ENCODE data around the gene POLDIP2.

The POLDIP2 gene, protein sequence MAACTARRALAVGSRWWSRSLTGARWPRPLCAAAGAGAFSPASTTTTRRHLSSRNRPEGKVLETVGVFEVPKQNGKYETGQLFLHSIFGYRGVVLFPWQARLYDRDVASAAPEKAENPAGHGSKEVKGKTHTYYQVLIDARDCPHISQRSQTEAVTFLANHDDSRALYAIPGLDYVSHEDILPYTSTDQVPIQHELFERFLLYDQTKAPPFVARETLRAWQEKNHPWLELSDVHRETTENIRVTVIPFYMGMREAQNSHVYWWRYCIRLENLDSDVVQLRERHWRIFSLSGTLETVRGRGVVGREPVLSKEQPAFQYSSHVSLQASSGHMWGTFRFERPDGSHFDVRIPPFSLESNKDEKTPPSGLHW

DNA sequence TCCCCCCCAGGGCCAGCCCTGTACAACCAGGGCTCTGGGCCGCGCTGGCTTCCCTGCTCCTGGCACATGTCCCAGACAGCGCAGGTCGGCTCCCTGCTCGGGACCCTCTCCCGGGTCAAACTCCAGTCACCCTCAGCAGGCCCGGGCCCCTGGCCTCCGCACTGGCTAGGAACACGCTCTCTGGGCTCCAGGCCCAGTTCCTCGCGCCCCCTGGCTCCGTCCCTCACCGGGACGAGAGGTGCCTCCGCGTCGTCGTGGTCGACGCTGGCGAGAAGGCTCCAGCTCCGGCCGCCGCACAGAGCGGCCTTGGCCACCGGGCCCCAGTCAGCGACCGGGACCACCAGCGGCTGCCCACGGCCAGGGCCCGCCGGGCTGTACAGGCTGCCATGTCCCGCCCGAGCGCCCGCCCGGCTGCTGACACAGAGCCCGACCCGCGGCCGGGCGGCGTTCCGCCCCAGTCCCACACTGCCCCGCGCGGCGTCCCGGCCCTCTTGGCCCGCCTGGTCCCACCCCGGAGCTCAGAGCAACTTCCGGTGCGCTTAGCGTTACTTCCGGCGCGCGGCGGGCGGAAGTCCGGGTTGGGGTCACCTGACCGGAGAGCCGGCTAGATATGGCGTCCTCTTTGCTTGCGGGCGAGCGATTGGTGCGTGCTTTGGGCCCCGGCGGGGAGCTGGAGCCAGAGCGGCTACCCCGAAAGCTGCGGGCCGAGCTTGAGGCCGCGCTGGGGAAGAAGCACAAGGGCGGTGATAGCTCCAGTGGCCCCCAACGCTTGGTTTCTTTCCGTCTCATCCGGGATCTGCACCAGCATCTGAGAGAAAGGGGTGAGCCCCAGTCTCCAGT, at the start of gene POLDIP2:
TSS of gene POLDIP2 (minus strand) at position 467 of the 840 bp plus-strand sequence. CDS start at position 388, 79 bp downstream.
- DNase-seq, result peak; percentile 80

DNA sequence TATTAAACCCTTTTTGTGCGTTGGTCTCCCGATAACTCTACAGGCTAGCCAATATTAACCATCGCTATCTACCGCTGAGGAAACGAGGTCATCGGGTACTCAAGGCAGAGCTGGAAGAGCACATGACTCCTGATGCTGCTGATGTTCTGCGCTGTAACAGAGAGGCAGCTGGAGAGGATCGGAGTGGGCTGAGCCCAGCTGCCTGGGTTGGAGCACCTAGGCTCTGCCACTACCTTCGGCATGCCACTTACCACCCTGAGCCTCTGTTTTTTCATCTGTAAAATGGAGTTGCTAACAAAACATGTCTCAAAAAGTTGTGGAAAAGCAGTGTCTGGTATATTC, 49.1 kb upstream of the POLDIP2 start:
- no peak for DNase-seq

DNA sequence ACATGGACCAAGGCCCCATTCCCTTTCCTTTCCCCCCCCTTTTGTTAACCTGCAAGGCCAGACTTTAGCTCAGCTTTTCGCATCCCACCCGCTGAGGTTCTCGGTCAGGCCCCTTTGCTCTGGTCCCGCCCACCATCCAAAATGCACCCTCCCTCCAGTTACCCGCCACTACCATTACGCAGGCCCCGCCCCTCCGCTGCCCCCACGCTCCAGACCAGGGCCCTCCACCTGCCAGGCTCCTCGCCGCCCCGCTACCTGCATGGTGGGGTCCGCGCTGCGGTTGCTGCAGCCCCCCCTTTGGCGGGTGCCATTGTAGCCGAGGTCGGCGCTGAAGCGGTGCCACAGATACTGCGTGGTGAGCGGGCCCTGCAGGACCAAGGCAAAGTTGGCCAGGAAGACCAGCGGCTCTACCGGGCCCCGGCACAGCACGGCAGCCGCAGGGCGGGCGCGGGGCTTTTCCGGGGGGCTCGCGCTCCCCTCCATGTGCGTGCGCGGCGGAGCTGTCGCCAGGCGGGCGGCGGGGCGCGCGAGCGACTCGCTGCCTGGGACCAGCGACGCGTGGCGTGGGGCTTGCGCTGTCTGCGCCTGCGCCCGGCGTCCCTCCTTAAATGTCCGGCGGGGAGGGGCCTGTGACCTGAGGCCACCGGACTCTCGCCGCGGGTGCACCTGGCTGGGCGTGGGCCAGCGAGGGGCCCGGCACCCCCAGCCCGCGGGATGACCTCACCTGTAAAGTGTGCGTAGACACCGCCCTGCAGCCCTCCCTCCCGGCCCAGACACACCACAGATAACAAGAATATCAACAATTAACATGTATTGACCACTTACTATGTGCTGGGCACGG, 48.5 kb upstream of the POLDIP2 start, which contains the start of gene SLC46A1:
TSS of gene SLC46A1 (minus strand) at position 581 of the 841 bp plus-strand sequence. CDS start at position 483, 98 bp downstream.
- DNase-seq, result peak; percentile 51

DNA sequence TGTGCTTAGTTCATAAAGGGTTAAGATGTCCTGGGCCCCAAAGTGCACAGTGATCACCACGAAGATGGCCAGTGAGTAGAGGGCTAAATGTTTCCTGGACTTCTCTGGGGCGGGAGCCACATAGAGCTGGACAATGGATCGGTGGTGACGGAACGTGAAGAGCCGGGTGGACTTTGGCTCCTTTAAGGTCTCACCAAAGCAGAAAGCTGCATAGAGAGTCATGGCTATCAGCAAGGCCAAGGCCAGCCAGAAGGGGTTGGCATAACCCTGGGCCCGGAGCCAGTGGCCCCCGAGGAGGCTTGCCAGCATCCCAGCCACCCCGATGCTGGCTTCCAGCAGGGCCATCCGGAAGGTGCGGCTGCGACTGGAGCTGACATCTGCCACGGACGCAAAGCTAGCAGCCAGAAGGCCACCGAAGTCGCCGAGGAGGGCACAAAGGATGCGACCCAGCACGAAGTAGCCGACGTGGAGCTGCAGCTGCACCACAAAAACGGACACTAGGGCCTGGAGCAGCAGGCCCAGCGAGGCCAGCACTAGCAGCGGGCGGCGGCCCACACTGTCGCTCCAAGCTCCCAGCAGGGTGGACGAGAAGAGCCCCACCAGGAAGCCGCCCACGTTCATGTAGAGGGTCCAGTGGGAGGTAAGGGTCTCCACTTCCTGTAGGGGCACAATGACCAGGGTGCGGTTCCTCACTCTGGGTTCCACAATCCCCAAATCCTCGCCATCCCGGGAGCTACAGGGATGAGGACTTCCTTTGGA, 47.7 kb upstream of the POLDIP2 start:
- no peak for DNase-seq

DNA sequence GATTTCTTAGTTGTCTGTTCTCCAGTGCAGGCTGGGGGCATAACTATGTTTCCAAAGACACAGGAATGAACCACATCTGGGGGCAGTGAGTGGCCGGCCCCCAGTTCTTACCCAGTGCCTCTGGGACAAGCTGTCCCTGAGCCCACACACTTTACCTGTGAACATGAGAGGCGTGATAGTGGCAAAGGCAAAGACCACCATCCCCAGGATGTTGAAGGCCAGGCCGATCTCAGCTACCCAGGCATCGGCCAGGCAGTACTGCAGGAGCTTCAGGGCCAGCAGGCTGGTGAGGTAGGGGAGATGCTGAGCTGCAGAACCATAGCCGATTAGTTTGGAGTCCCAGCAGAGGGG, 47.1 kb upstream of the POLDIP2 start:
- no peak for DNase-seq

DNA sequence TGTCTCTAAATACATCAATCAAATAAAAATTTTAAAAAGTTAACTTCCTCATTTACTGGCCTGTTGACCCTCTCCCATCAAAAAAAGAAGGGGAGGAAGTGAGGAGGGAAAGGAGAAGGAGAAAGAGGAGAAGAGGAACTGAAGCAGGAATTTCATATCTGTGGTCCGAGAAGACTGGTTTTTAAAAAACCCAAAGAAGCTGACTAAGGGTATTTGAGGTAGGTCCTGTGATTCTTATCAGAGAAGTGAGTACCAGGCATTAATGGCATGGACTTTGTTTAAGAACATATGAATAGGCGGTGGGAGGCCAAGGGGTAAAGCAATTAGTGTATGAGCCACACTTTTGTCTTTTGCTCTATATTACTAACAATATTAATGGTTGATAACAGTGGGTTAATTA, 46.7 kb upstream of the POLDIP2 start:
- DNase-seq, result no peak

DNA sequence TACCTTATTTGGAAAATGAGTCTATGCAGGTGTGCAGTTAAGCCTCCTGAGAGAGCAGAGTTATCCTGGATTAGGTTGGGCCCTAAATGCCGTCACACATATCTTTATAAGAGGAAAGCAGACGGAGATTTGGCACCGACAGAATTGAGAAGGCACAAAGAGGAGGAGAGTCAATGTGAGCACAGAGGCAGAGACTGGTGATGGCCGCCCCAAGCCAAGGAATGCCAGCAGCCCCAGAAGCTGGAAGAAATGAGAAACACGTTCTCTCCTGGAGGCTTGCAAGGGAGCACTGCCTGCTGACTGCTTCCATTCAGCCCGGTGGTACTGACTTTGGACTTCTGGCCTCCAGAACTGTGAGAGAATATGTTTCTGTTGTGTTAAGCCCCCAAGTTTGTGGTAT, 45.5 kb upstream of the POLDIP2 start:
- DNase-seq, result no peak

DNA sequence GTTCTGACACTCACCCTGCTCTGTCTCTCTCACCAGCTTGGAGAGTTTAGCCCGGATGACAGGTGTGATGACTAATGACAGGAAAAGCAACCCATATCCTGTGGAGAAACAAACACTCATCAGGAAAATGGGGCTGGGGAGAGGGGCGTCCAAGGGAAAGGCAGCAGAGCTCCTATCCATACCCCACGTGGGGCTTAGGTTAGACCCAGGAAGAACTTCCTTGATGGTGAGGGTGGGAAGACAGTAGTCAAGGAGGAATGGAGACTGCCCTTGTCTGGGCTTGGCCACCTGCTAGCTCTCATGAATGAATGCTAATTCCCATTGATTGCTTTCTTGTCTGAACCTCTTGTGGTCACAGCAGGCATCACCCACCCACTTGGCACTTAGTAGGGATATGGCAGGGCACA, 44.9 kb upstream of the POLDIP2 start:
- DNase-seq, result no peak

DNA sequence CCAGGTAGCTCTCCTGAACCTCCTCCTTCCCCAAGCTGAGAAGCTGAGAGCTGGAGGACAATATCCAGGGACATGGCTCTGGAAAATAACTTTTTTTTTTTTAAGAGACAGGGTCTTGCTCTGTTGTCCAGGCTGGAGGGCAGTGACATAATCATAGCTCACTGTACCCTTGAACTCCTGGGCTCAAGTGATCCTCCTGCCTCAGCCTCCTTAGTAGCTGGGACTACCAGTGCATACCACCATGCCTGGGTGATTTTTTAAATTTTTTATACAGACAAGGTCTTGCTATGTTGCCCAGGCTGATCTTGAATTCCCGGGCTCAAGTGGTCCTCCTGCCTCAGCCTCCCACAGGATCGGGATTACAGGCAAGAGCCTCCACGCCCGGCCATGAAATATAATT, 42.5 kb upstream of the POLDIP2 start:
- DNase-seq, result no peak

DNA sequence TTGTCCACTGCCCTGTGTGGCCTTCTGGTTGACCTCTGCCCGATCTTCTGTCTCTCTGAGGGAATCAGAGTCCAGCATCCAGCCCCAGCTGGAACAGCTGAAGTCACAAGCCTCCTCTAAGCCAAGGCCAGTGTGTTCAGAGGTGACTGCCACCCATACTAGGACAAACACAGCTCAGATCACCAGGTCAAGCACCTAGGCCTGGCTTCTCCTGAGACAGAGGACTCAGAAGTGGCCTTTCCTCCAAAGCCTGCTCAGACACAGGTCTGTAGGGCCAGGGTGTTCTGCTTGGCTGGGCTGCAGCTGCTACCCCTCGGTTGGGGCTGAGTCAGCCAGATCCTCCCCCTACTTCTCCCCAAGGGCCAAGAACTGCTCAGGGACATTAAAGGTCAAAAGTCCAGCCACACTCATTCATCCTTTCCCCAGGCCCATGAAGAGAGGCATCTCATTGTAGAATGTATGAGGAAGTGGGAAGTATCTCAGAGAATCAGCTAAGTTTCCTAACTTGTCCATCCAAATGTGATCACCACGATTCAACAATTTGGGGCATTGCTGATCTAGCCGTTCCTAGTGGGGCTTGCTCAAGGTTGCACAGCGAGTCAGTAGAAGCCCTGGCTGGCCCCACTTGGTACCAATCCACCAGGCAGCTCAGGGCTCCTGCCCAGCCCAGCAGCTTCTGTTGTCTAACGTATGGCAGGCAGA, 41.1 kb upstream of the POLDIP2 start:
- DNase-seq, result no peak

DNA sequence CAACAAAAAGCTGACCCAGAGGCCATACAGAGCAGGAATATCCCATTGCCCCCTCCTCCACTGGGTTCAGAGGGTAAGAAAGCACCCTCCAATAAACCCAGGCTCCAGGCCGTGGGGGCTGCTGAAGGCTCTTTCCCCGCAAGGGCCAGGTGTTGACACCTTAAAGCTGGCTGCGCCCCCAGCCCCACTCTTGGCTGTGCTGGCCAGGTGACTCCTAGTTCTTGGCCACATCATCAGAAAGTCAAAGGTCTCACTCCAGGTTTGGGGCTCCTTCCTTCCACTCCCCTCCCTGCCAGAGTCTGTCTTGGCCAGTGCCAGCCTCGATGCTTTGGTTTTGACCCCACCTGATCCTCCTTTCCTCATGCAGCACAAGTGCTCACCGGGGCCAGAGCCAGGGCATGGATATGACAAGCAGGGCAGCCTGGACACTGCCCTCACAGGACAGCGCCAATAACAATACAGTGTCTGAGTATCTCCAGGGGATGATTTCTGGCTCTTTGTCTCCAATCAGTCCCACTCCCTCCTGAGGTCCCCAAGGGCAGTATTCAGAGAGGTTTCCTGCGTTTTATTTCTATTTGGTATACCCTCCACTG, 40.5 kb upstream of the POLDIP2 start:
- DNase-seq, result no peak

DNA sequence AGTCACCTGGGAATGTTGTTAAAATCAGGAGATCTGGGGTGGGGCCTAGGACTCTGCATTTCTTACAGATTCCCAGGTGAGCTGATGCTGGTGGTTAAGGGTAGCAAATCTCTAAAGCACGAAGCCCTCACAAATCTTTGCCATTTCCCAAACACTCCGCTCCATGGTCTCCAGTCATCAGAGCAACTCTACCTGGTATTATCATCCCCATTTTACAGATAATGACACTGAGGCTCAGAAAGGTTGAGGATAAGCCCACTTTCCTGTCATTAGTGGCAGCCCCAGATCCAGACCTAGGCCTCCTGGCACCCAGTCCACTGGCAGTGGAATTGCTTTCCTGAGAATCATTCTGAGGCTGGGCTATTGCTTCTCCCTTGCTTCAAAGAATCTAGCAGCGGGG, 39.9 kb upstream of the POLDIP2 start:
- DNase-seq, result no peak

DNA sequence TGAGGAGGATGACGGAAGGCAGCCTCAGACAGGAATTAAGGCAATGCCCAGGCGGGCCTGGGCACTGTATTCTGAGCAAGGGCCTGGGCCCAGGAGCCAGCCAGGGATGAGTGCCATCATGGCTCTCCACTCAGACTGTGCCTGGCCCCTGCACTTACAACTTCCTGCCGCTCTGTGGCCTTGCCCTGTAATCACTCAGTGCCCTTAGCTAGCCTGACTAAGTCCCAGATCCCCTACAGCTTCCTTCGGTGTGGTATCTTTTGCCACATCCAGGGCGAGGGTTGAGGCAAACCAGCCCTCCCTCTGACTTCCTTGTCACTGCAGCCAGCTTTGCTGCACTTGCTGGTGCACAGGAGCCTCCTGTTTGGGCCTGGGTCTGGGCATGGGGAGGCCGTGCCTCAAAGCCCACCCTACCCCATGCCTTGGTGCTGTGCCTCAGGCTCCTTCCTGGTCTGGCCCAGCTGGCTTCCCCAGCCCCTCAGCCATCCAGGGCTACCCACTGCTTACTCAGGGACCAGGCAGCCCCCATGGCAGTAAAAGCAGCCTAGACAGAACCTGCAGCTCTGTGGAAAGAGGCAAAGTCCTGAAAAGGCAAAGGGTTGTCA, 39.4 kb upstream of the POLDIP2 start:
- no peak for DNase-seq

DNA sequence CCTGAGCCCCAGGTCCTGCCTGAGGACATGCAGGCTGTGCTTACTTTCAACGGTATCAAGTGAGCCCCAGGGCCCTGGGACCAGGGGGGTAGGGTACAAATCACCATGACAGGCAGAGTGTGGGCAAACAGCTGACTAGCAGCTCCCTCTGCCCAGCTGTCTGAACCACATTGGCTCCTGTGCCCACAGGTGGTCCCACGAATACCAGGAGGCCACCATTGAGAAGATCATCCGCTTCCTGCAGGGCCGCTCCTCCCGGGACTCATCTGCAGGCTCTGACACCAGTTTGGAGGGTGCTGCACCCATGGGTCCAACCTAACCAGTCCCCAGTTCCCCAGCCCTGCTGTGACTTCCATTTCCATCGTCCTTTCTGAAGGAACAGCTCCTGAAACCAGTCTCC, 38.6 kb upstream of the POLDIP2 start:
- no peak for DNase-seq

DNA sequence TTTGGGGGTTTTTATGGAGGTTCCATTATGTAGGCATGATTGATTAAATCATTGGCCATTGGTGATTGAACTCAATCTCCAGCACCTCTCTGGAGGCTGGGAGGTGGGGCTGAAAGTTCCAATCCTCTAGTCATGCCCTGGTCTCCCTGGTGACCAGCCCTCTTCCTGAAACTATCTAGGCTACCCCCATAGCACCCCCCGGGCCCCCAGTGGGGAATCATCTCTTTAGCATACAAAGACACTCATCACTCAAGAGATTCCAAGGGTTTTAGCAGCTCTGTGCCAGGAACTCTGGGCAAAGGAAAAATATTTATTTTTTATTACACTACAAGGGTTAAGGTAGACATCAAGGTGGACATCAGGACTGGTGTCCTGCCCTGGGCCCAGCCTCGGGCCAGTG, 38.1 kb upstream of the POLDIP2 start:
- DNase-seq, result no peak

DNA sequence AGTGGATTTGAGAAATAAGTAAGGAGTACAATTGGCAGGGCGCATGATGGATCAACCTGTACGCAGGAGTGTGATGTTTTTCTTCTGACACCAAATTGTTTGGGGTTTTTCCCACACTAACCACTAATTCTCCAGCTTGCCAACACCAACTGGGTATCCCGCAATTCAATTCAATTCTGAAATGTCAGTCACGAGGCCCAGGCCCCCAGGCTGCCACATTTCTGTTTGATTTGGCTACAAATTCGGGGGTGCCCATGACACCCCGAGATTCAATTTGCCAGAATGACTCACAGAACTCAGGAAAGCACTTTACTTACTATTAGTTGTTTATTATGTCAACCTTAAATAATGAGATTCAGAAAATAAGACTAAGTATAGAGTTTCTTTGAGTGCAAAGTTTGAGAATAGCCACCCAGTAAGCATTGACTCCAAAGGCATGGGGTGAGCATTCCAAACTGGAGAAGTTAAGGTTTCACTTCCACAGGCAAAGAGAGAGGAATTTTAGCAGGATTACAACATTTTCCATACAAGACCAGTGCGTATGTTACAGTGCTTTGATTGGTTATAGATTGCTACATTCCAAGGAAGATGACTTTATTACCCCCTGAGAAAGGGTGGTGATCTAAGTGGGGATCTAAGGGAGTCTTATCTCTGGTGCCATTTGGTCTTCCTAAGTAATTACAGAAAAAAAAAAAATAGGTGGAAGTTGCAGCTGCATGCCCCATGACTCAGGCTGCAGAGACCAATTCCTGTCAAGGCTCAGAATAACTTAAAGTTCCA, 37.2 kb upstream of the POLDIP2 start:
- DNase-seq, result no peak

DNA sequence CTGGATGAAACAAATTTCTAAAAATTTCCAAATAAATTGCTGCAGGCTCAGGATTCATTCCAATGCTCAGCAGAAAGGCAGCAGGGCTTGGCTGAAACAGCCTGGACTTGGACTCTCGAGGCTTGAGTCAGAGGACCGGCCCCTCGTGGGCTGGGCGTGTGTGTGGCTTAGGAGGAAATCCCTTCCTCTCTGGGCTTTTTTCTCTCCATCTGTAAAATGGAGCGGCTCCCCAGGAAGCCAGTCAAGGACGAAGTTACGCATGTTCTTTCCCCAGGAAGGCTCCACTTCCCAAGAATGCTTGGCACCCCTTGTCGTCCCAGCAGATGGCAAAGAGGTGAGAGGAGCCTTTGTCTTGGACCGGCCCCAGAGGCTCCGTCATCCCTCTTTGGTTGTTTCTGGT, 35.2 kb upstream of the POLDIP2 start:
- DNase-seq, result no peak

DNA sequence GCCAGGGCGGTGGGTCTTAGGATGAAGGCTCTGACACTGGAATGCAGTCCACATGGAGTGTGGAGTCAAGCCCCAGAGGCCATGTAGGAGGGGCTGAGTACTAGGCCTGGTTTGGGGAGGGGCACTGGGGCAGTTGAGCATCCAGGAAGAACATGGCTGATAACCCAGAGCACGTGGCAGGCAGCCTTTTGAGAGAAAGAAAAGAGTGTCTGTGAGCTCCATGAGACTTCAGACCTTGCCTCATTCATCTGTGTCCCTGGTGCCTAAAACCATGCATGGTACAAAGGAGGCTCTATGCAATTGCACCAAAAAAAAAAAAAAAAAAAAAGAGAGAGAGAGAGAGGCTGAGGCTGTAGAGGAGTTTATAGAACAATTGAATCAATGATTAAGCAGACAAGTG, 34.1 kb upstream of the POLDIP2 start:
- DNase-seq, result no peak

DNA sequence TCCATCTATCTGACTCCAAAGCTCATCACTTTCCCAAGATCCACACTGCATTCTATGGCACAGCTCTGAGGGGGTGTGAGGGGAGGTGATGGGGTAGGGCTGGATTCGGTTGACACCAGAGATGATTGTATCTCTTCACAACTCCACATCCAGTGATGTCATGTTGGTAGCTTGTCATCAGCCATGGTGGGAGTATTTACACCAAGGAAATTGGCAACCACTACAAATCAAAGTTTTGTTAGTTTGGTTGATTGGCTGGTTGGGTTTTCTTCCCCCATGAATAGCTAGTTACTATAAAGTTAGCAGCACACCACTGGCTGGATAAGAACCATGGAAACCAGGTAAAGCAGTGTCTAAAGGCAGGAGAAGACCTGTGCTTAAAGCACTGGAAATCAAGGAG, 33.7 kb upstream of the POLDIP2 start:
- DNase-seq, result no peak

DNA sequence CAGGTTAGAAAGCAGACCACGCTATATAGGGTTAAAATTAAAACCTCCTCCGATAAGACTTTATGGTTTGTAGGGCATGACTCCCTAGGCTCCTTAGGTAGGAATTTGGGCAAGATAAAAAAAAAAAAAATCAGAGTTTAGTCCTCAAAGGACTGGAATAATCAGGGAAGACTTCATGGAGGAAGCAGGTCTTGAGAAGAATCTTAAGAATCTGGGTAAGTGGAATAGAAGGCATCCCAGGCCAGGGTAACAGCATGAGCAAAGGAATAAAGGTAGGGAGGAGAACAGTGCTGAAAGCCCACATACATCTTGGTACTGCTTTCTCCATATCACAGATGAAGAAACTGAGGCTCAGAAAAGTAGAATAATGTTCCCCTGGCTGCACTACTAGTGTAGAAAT, 33.2 kb upstream of the POLDIP2 start:
- no peak for DNase-seq

Data from NCI-H2227 treated with DMSO at 0.1 percent for 48 hours (cell line).